Activated CD4-positive, CD25-positive, alpha-beta regulatory T cell (primary cell): Measurements from ENCODE around the gene DRICH1.
"Not testable (repeated sequence)": the region's sequence is repeated elsewhere in the genome, so short reads cannot be mapped to it uniquely, and the experiment has no call there.

Experiments
- DNase-seq, 4 experiments: peaks; one replicate each; lab custom pipeline; 2025; lab: John Stamatoyannopoulos, UW

The DRICH1 gene

GRCh38 chr22:23649071-23649501 is 17.0 kb upstream of the DRICH1 start:
- no peak for DNase-seq

GRCh38 chr22:23646526-23646925 is 14.4 kb upstream of the DRICH1 start:
- DNase-seq: not testable (repeated sequence)

GRCh38 chr22:23640206-23640605 is 8.1 kb upstream of the DRICH1 start:
- DNase-seq: not testable (repeated sequence)

- DNase-seq: no peak
Measured at GRCh38 chr22:23639661-23640060, 7.5 kb upstream of the DRICH1 start.

GRCh38 chr22:23638611-23639010 is 6.5 kb upstream of the DRICH1 start:
- DNase-seq: no peak

- DNase-seq: not testable (repeated sequence)
Measured at GRCh38 chr22:23635291-23635690, 3.2 kb upstream of the DRICH1 start.

- DNase-seq: not testable (repeated sequence)
Measured at GRCh38 chr22:23628056-23628743, 3.9 kb downstream of the DRICH1 start.

GRCh38 chr22:23627401-23628055 is 4.6 kb downstream of the DRICH1 start:
- peak; percentile 10 to 46 (median 16) for DNase-seq

- no peak for DNase-seq
Measured at GRCh38 chr22:23626286-23626975, 5.7 kb downstream of the DRICH1 start.

- no peak for DNase-seq
Measured at GRCh38 chr22:23622634-23623033, 9.5 kb downstream of the DRICH1 start.

GRCh38 chr22:23621916-23622315 is 10.2 kb downstream of the DRICH1 start:
- DNase-seq: not testable (repeated sequence)

- DNase-seq: no peak
Measured at GRCh38 chr22:23621082-23621780, 10.9 kb downstream of the DRICH1 start.

- no peak for DNase-seq
Measured at GRCh38 chr22:23613193-23613972, 18.7 kb downstream of the DRICH1 start.

- no peak for DNase-seq
Measured at GRCh38 chr22:23609983-23610781, 21.9 kb downstream of the DRICH1 start.

GRCh38 chr22:23608583-23608982 is 23.5 kb downstream of the DRICH1 start:
- no peak for DNase-seq

- no peak for DNase-seq
Measured at GRCh38 chr22:23606204-23607131, 25.7 kb downstream of the DRICH1 start.

GRCh38 chr22:23604939-23605712 is 27.0 kb downstream of the DRICH1 start:
- no peak for DNase-seq

GRCh38 chr22:23603266-23603665 is 28.9 kb downstream of the DRICH1 start:
- DNase-seq: no peak
